Endothelial cell of umbilical vein (primary cell): ENCODE measurements around the gene MED26.

Experiments used
- JUN ChIP-seq: IDR thresholded peaks from 2 replicates; pipeline ENCODE4 v1.6.1; 2011; ENCODE audit warnings: borderline replicate concordance, low read depth; ENCODE audit not compliant: insufficient read length, insufficient read depth
- TF ChIP-seq, protein P1 (sequence below), 2 donors: IDR thresholded peaks; 1 replicate in 1 of 2; 2 replicates in 1 of 2; pipeline ENCODE4 v1.5.1; 2011; ENCODE audit warnings: low read length in 2 of 2, mild to moderate bottlenecking in 2 of 2, moderate library complexity in 2 of 2, control low read depth in 1 of 2, inconsistent platforms in 1 of 2, low read depth in 1 of 2; ENCODE audit not compliant: insufficient read depth in 1 of 2; ENCODE audit errors: extremely low read depth in 1 of 2

- TF ChIP-seq, protein P1, sequence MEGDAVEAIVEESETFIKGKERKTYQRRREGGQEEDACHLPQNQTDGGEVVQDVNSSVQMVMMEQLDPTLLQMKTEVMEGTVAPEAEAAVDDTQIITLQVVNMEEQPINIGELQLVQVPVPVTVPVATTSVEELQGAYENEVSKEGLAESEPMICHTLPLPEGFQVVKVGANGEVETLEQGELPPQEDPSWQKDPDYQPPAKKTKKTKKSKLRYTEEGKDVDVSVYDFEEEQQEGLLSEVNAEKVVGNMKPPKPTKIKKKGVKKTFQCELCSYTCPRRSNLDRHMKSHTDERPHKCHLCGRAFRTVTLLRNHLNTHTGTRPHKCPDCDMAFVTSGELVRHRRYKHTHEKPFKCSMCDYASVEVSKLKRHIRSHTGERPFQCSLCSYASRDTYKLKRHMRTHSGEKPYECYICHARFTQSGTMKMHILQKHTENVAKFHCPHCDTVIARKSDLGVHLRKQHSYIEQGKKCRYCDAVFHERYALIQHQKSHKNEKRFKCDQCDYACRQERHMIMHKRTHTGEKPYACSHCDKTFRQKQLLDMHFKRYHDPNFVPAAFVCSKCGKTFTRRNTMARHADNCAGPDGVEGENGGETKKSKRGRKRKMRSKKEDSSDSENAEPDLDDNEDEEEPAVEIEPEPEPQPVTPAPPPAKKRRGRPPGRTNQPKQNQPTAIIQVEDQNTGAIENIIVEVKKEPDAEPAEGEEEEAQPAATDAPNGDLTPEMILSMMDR (IDR thresholded peaks at IDR 0.05; ENCODE audit: extremely low read depth in 1 of 2, insufficient read depth in 1 of 2, low read depth in 1 of 2, low read length in 2 of 2) = no peak
- TF ChIP-seq JUN = no peak
Observed at GRCh38 chr19:16573925-16574324, 54.1 kb downstream of the MED26 start.
